ENCODE data around the gene BMP6.

DNA sequence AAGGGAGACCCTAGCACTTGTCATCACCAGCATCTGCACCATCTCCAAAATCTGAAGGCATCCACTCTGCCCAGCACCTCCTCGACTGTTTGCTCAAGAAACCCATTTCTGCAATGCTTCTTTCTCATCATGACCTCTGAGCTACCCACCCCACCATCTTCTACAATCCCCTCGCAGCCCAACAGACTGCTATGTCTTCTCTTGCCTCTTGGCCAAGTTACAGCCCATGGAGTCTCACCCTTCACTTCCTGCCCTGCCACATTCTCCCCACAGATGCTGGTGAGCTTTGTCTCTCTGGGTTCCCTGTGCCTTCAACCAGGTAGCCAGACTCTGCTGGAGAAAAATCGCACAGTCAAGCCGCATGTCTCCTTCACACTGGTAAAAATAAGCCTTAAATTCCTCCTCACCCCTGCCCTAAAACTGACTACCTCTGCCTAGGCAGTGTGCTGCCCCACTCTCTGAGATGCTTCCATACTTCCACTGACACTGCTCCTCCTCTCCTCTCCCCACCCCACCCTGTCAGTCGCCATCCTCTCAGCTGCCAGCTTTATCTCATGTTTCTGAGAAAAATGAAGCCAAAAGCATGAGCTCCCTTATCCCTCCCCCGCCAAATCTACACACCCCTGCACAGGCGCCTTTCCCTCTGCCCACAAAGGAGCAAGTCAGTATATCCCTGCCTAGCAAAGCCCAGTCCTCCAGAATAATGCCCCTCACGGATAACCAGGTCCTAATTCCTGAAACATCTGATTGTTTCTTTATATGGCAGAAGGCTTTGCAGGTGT, 187.0 kb downstream of the BMP6 start:
- no peak for TF ChIP-seq POLR2A (IDR thresholded peaks at IDR 0.05; ENCODE audit: extremely low read depth, insufficient read length)
- TF ChIP-seq, protein P1, sequence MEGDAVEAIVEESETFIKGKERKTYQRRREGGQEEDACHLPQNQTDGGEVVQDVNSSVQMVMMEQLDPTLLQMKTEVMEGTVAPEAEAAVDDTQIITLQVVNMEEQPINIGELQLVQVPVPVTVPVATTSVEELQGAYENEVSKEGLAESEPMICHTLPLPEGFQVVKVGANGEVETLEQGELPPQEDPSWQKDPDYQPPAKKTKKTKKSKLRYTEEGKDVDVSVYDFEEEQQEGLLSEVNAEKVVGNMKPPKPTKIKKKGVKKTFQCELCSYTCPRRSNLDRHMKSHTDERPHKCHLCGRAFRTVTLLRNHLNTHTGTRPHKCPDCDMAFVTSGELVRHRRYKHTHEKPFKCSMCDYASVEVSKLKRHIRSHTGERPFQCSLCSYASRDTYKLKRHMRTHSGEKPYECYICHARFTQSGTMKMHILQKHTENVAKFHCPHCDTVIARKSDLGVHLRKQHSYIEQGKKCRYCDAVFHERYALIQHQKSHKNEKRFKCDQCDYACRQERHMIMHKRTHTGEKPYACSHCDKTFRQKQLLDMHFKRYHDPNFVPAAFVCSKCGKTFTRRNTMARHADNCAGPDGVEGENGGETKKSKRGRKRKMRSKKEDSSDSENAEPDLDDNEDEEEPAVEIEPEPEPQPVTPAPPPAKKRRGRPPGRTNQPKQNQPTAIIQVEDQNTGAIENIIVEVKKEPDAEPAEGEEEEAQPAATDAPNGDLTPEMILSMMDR (IDR thresholded peaks at IDR 0.05; ENCODE audit: low read depth, low read length) = no peak
